Measurements from ENCODE around the gene ZNF112. TPM values are rescaled to one million over a fixed set of nuclear protein-coding genes. Genes with fewer than 3 reads are reported as not detected.

ZNF112 gene
- polyA plus RNA-seq, 5 donors = 8.4 to 15.1 (median 12.1) TPM

DNA sequence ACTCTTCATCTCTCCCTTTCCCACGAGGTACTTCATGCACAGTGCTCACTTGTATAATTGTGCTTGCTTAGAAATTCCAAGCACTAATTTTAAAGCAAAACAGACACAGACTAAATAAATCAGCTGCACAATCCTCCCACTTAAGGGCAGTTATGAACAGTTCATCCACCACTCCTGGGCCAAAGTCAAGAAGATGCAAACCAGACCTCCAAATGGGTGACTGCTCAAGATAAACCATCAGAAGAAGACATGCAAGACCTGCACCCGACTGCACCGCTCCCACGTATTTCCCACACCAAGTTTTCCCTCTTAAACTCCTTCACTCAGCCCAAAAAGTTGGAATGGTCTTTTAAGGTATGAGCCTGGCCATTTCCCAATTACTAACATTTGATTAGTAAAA lies 71.5 kb downstream of the ZNF112 start:
- DNase-seq = no peak

DNA sequence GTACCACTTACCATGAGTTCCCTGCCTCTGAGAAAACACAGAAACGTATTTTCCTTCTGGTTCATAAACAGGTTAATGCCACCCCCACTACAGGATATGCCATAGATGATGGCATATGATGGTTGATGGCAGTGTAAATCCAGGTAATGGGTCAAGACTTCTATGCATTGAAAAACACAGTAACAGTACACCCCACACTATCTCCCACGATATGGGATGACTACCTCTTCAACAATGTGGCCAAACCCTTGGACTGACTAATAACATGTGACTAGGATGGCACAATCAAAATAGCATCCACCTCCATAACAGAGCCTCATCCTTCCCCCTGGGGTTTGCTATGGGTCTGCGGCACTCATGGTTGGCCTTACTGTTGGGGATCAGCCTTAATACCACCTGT lies 73.6 kb downstream of the ZNF112 start:
- DNase-seq = no peak

DNA sequence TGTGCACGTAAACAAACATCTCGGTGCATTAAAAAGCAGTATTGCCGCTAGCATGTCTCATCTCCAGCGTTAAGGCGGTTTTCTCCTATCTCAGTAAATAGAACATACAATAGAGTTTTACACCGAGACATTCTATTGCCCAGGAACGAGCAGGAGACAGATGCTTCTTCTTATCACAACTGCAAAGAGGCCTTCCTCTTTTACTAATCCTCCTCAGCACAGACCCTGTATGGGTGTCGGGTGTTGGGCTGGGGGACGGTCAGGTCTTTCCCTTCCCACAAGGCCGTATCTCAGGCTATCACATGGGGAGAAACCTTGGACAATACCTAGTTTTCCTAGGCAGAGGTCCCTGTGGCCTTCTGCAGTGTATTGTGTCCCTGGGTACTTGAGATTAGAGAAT lies 75.6 kb downstream of the ZNF112 start:
- DNase-seq = no peak

DNA sequence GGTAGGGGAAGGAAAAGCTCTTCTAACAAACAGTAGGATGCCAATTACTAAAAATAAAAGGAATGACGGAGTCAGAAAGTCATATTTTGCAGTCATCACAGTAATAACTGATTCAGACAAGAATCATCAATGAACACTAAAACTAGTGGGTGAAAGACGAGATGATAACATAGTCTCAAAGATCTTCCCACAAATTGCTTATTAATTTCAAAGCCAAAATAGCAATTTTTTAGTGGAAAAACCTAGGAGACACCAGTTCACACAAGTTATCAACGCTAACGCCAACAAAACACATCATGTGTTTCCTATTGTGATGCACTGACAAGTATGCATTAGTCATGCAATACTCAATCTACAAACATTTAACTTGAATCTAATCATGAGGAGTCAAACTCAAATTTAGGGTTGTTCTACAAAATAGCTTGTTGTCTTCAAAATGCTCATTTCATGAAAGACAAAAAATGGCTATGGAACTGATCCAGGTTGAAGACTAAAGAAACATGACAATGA lies 78.2 kb downstream of the ZNF112 start:
- DNase-seq = no peak

DNA sequence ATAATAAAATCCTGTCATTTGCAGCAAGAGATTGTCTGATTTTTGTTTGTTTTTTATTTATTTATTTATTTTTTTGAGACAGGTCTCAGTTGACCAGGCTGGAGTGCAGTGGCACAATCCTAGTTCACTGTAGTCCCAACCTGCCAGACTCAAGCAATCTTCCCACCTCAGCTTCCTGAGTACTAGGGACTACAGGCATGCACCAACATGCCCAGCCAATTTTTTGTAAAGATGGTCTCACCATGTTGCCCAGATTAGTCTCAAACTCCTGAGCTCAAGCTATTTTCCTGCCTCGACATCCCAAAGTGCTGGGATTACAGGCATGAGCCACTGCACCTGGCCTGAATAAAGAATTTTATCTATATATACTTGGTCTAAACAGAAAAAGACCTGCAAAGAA lies 79.1 kb downstream of the ZNF112 start:
- DNase-seq = no peak

Other genes with a start within 250 kb of the ZNF112 start
- gene ZNF225, start 243.3 kb downstream of the ZNF112 start, polyA plus RNA-seq (ENCODE audit: insufficient read depth in 1 of 5, insufficient read length in 5 of 5, low replicate concordance in 1 of 5) = 10 to 100 TPM in 4 of 5 donors, 1 to 10 TPM in 1; 7.1 to 14.7 (median 12.4) TPM
- gene ZNF234, start 215.1 kb downstream of the ZNF112 start, polyA plus RNA-seq (ENCODE audit: insufficient read depth in 1 of 5, insufficient read length in 5 of 5, low replicate concordance in 1 of 5) = 10 to 100 TPM; 12.4 to 21.0 (median 19.6) TPM
- 10 to 100 TPM; 22.7 to 34.6 (median 27.9) TPM for gene ZNF226, start 191.6 kb downstream of the ZNF112 start, polyA plus RNA-seq (ENCODE audit: insufficient read depth in 1 of 5, insufficient read length in 5 of 5, low replicate concordance in 1 of 5)
- 10 to 100 TPM; 19.2 to 33.0 (median 29.3) TPM for gene ZNF227, start 144.1 kb downstream of the ZNF112 start, polyA plus RNA-seq (ENCODE audit: insufficient read depth in 1 of 5, insufficient read length in 5 of 5, low replicate concordance in 1 of 5)
- gene ZNF233, start 96.8 kb downstream of the ZNF112 start, polyA plus RNA-seq (ENCODE audit: insufficient read depth in 1 of 5, insufficient read length in 5 of 5, low replicate concordance in 1 of 5) = 1 to 10 TPM; 4.2 to 8.5 (median 7.2) TPM
- gene ZNF235, start 51.7 kb downstream of the ZNF112 start, polyA plus RNA-seq (ENCODE audit: insufficient read depth in 1 of 5, insufficient read length in 5 of 5, low replicate concordance in 1 of 5) = 10 to 100 TPM in 4 of 5 donors, 1 to 10 TPM in 1; 8.1 to 14.4 (median 12.2) TPM
- 10 to 100 TPM in 4 of 5 donors, 1 to 10 TPM in 1; 8.3 to 17.0 (median 14.1) TPM for gene ZNF285, start 44.9 kb upstream of the ZNF112 start, polyA plus RNA-seq (ENCODE audit: insufficient read depth in 1 of 5, insufficient read length in 5 of 5, low replicate concordance in 1 of 5)
- gene ZNF229, start 91.8 kb upstream of the ZNF112 start, polyA plus RNA-seq (ENCODE audit: insufficient read depth in 1 of 5, insufficient read length in 5 of 5, low replicate concordance in 1 of 5) = 10 to 100 TPM in 4 of 5 donors, 1 to 10 TPM in 1; 7.9 to 16.1 (median 12.6) TPM
- 10 to 100 TPM; 11.0 to 18.6 (median 16.1) TPM for gene ZNF180, start 143.8 kb upstream of the ZNF112 start, polyA plus RNA-seq (ENCODE audit: insufficient read depth in 1 of 5, insufficient read length in 5 of 5, low replicate concordance in 1 of 5)
- not detected for gene CEACAM20, start 173.0 kb upstream of the ZNF112 start, polyA plus RNA-seq (ENCODE audit: insufficient read depth in 1 of 5, insufficient read length in 5 of 5, low replicate concordance in 1 of 5)